ENCODE measurements around the gene USP3. TPM values are rescaled to one million over a fixed set of nuclear protein-coding genes. Genes with fewer than 3 reads are reported as not detected.

Gene USP3
- total and polyA plus RNA-seq, 2 of the 13 experiments (the other 11 are each of a cell fraction or from before 2014, with no cell fraction given) = 14.3 to 61.2 TPM

- no TSS peak for BruUV-seq (replicated peaks)
- Histone ChIP-seq H4K20me1 (ENCODE audit: insufficient read depth, low read length) (peaks cover 39% of the 10 kb centered on the region), H3K27ac (ENCODE audit: extremely low read length, insufficient read depth, low read length) (no peak overlapping the region), H3K36me3 (replicated peaks in 1 of 2; ENCODE audit: control insufficient read depth in 1 of 2, insufficient read depth in 2 of 2, low read length in 2 of 2) (no peaks in the 10 kb centered on the region; a peak in 2 of 5 replicates), H3K79me2 (ENCODE audit: insufficient read depth, low read length) (peaks cover 100% of the 10 kb centered on the region), H3K4me1 (ENCODE audit: insufficient read depth, low read length) (peaks cover 33% of the 10 kb centered on the region), H2AFZ (ENCODE audit: low read length) (no peak overlapping the region), H3K4me2 (ENCODE audit: low read depth, low read length) (no peak overlapping the region), H3K9ac (ENCODE audit: insufficient read depth, low read depth, low read length) (no peak overlapping the region), H3K27me3 (ENCODE audit: control insufficient read depth in 1 of 2, insufficient read depth in 2 of 2, low read length in 2 of 2) (no peaks in the 10 kb centered on the region), H3K4me3 (replicated peaks in 1 of 3; ENCODE audit: insufficient read depth in 1 of 3, low read depth in 2 of 3, low read length in 3 of 3) (no peak overlapping the region), H3K9me3 (ENCODE audit: low read length) (no peaks in the 10 kb centered on the region)
- ChIA-PET POLR2A (no interaction called here), CTCF (ENCODE audit: low intra/inter-chr PET ratio, low total read pairs) (no interaction called here)
- TF ChIP-seq ZNF891 (CRISPR knock-in tag; IDR thresholded peaks at IDR 0.05) (no peak), MIER2 (CRISPR knock-in tag; IDR thresholded peaks at IDR 0.05) (no peak), MXI1 (IDR thresholded peaks at IDR 0.05; ENCODE audit: borderline replicate concordance, low read depth, low read length) (no peak), ZNF747 (CRISPR knock-in tag; IDR thresholded peaks at IDR 0.05; ENCODE audit: borderline replicate concordance) (no peak), HOXD1 (CRISPR knock-in tag; IDR thresholded peaks at IDR 0.05) (no peak), KMT2A (CRISPR knock-in tag; IDR thresholded peaks at IDR 0.05) (no peak), NFE2 (CRISPR knock-in tag; IDR thresholded peaks at IDR 0.05) (no peak), ZNF629 (CRISPR knock-in tag; conservative IDR thresholded peaks at IDR 0.05) (no peak)
- TF ChIP-seq, protein P1, sequence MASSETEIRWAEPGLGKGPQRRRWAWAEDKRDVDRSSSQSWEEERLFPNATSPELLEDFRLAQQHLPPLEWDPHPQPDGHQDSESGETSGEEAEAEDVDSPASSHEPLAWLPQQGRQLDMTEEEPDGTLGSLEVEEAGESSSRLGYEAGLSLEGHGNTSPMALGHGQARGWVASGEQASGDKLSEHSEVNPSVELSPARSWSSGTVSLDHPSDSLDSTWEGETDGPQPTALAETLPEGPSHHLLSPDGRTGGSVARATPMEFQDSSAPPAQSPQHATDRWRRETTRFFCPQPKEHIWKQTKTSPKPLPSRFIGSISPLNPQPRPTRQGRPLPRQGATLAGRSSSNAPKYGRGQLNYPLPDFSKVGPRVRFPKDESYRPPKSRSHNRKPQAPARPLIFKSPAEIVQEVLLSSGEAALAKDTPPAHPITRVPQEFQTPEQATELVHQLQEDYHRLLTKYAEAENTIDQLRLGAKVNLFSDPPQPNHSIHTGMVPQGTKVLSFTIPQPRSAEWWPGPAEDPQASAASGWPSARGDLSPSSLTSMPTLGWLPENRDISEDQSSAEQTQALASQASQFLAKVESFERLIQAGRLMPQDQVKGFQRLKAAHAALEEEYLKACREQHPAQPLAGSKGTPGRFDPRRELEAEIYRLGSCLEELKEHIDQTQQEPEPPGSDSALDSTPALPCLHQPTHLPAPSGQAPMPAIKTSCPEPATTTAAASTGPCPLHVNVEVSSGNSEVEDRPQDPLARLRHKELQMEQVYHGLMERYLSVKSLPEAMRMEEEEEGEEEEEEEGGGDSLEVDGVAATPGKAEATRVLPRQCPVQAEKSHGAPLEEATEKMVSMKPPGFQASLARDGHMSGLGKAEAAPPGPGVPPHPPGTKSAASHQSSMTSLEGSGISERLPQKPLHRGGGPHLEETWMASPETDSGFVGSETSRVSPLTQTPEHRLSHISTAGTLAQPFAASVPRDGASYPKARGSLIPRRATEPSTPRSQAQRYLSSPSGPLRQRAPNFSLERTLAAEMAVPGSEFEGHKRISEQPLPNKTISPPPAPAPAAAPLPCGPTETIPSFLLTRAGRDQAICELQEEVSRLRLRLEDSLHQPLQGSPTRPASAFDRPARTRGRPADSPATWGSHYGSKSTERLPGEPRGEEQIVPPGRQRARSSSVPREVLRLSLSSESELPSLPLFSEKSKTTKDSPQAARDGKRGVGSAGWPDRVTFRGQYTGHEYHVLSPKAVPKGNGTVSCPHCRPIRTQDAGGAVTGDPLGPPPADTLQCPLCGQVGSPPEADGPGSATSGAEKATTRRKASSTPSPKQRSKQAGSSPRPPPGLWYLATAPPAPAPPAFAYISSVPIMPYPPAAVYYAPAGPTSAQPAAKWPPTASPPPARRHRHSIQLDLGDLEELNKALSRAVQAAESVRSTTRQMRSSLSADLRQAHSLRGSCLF (CRISPR knock-in tag; IDR thresholded peaks at IDR 0.05; ENCODE audit: borderline replicate concordance) = no peak
- TF ChIP-seq, protein P2, sequence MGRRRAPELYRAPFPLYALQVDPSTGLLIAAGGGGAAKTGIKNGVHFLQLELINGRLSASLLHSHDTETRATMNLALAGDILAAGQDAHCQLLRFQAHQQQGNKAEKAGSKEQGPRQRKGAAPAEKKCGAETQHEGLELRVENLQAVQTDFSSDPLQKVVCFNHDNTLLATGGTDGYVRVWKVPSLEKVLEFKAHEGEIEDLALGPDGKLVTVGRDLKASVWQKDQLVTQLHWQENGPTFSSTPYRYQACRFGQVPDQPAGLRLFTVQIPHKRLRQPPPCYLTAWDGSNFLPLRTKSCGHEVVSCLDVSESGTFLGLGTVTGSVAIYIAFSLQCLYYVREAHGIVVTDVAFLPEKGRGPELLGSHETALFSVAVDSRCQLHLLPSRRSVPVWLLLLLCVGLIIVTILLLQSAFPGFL (CRISPR knock-in tag; IDR thresholded peaks at IDR 0.05) = no peak
- TF ChIP-seq, protein P3, sequence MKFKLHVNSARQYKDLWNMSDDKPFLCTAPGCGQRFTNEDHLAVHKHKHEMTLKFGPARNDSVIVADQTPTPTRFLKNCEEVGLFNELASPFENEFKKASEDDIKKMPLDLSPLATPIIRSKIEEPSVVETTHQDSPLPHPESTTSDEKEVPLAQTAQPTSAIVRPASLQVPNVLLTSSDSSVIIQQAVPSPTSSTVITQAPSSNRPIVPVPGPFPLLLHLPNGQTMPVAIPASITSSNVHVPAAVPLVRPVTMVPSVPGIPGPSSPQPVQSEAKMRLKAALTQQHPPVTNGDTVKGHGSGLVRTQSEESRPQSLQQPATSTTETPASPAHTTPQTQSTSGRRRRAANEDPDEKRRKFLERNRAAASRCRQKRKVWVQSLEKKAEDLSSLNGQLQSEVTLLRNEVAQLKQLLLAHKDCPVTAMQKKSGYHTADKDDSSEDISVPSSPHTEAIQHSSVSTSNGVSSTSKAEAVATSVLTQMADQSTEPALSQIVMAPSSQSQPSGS (CRISPR knock-in tag; IDR thresholded peaks at IDR 0.05) = no peak
- TF ChIP-seq, protein P4, sequence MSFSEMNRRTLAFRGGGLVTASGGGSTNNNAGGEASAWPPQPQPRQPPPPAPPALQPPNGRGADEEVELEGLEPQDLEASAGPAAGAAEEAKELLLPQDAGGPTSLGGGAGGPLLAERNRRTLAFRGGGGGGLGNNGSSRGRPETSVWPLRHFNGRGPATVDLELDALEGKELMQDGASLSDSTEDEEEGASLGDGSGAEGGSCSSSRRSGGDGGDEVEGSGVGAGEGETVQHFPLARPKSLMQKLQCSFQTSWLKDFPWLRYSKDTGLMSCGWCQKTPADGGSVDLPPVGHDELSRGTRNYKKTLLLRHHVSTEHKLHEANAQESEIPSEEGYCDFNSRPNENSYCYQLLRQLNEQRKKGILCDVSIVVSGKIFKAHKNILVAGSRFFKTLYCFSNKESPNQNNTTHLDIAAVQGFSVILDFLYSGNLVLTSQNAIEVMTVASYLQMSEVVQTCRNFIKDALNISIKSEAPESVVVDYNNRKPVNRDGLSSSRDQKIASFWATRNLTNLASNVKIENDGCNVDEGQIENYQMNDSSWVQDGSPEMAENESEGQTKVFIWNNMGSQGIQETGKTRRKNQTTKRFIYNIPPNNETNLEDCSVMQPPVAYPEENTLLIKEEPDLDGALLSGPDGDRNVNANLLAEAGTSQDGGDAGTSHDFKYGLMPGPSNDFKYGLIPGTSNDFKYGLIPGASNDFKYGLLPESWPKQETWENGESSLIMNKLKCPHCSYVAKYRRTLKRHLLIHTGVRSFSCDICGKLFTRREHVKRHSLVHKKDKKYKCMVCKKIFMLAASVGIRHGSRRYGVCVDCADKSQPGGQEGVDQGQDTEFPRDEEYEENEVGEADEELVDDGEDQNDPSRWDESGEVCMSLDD (CRISPR knock-in tag; IDR thresholded peaks at IDR 0.05; ENCODE audit: borderline replicate concordance) = no peak
- no peak for FAIRE-seq
- intact Hi-C loops (cut with micrococcal nuclease; ENCODE audit: unreplicated experiment) (no loop called here), in situ Hi-C loops (cut with HindIII; ENCODE audit: extremely low pct_ligation_motif_present, low pct_unique_long_range_greater_than_20kb) (no loop called here)
- ATAC-seq = no peak
- 96% methylated on average over 1 of the region's 1 CpG for WGBS (ENCODE audit: low lambda C conversion rate)
- no peak for DNase-seq (ENCODE audit: low spot score)
These were observed 22.0 kb downstream of the USP3 start for GRCh38 chr15:63526401-63526800.

Measured in HepG2 (cell line).